Neural cell (in vitro differentiated cells): Measurements from ENCODE around the gene LRRC14B. TPM values are rescaled to one million over a fixed set of nuclear protein-coding genes. Genes with fewer than 3 reads are reported as not detected.

ENCODE experiments used
- H2AFZ ChIP-seq: fragments of 200-600, 300-800 bp; sonication (generic), shearing (Covaris generic); 2 replicates; pipeline ENCODE4 v1.6.0; 2014; ENCODE audit warnings: low read depth, mild to moderate bottlenecking, antibody characterized with exemption, low read length, moderate library complexity
- H3F3A ChIP-seq: fragments of 200-600 bp; shearing (Covaris generic); 2 replicates; pipeline ENCODE4 v1.6.1; 2016; ENCODE audit warnings: mild to moderate bottlenecking, moderate library complexity, mixed read lengths, antibody characterized with exemption, low read length; ENCODE audit not compliant: insufficient read depth, poor library complexity, severe bottlenecking
- H3K27ac ChIP-seq: fragments of 200-600, 300-800 bp; sonication (generic), shearing (Covaris generic); 2 replicates; pipeline ENCODE4 v1.5.1; 2014; ENCODE audit warnings: mild to moderate bottlenecking, low read length, moderate library complexity
- H3K27me3 ChIP-seq: fragments of 300-800, 200-600 bp; sonication (generic), shearing (Covaris generic); 2 replicates; pipeline ENCODE4 v1.6.0; 2014; ENCODE audit warnings: mild to moderate bottlenecking, low read depth, low read length, moderate library complexity; ENCODE audit not compliant: insufficient read depth
- H3K36me3 ChIP-seq: fragments of 300-800, 200-600 bp; sonication (generic), shearing (Covaris generic); 2 replicates; pipeline ENCODE4 v1.5.1; 2014; ENCODE audit warnings: mild to moderate bottlenecking, antibody characterized with exemption, low read length, moderate library complexity; ENCODE audit not compliant: insufficient read depth
- H3K4me2 ChIP-seq: fragments of 300-800, 200-600 bp; sonication (generic), shearing (Covaris generic); 2 replicates; pipeline ENCODE4 v1.6.0; 2014; ENCODE audit warnings: mild to moderate bottlenecking, low read length
- H3K4me3 ChIP-seq: fragments of 300-800, 200-600 bp; sonication (generic), shearing (Covaris generic); 2 replicates; pipeline ENCODE4 v1.5.1; 2014; ENCODE audit warnings: mild to moderate bottlenecking, low read length, moderate library complexity
- H3K79me2 ChIP-seq: fragments of 200-600 bp; shearing (Covaris generic); replicated peaks from 2 replicates; pipeline ENCODE4 v1.6.0; 2014; ENCODE audit warnings: mild to moderate bottlenecking, low read length, moderate library complexity; ENCODE audit not compliant: insufficient read depth
- H3K9ac ChIP-seq: fragments of 300-800, 200-600 bp; sonication (generic), shearing (Covaris generic); 2 replicates; pipeline ENCODE4 v1.6.1; 2016; ENCODE audit warnings: mild to moderate bottlenecking, low read length, mixed read lengths
- H3K9me2 ChIP-seq: fragments of 200-600 bp; shearing (Covaris generic); 2 replicates; pipeline ENCODE4 v1.6.1; 2016; ENCODE audit warnings: mild to moderate bottlenecking, low read length, mixed read lengths; ENCODE audit not compliant: insufficient read depth
- H3K9me3 ChIP-seq: fragments of 200-600, 300-800 bp; sonication (generic), shearing (Covaris generic); 2 replicates; pipeline ENCODE4 v1.6.1; 2016; ENCODE audit warnings: mild to moderate bottlenecking, mixed run types, low read length, moderate library complexity, mixed read lengths
- H4K20me1 ChIP-seq: fragments of 200-600 bp; shearing (Covaris generic); 2 replicates; pipeline ENCODE4 v1.6.1; 2016; ENCODE audit warnings: mild to moderate bottlenecking, mixed run types; ENCODE audit not compliant: insufficient read depth
- EP300 ChIP-seq: fragments of 450-650 bp; conservative IDR thresholded peaks from 2 replicates; pipeline ENCODE4 v1.6.1; 2014; ENCODE audit warnings: antibody characterized with exemption, mild to moderate bottlenecking, moderate library complexity; ENCODE audit not compliant: poor library complexity, severe bottlenecking
- EZH2 ChIP-seq: fragments of 200-600, 300-800 bp; shearing (Covaris generic), sonication (generic); IDR thresholded peaks from 2 replicates; pipeline ENCODE4 v1.6.1; 2014; ENCODE audit warnings: antibody characterized with exemption, low read length, borderline replicate concordance, mild to moderate bottlenecking; ENCODE audit not compliant: insufficient read depth, poor library complexity, severe bottlenecking
- MXI1 ChIP-seq: fragments of 450-650 bp; conservative IDR thresholded peaks from 2 replicates; pipeline ENCODE4 v1.6.1; 2014; ENCODE audit warnings: antibody characterized with exemption, mild to moderate bottlenecking; ENCODE audit not compliant: poor library complexity, severe bottlenecking
- POLR2AphosphoS5 ChIP-seq: IDR thresholded peaks from 2 replicates; pipeline ENCODE4 v1.6.1; 2012
- RAD21 ChIP-seq: fragments of 450-650 bp; conservative IDR thresholded peaks from 2 replicates; pipeline ENCODE4 v1.6.1; 2014; ENCODE audit warnings: antibody characterized with exemption, mild to moderate bottlenecking, moderate library complexity
- SMC3 ChIP-seq: fragments of 450-650 bp; conservative IDR thresholded peaks from 2 replicates; pipeline ENCODE4 v1.6.1; 2014; ENCODE audit warnings: antibody characterized with exemption, mild to moderate bottlenecking, moderate library complexity; ENCODE audit not compliant: poor library complexity
- TAF1 ChIP-seq: IDR thresholded peaks from 2 replicates; pipeline ENCODE4 v1.6.1; 2012; ENCODE audit warnings: low read depth
- polyA plus RNA-seq: library from polyadenylated mRNA; depleted of rRNA; stranded (reverse); fragments of >200 nt; gene quantifications from 2 replicates; pipeline ENCODE4 v1.2.3, GENCODE V29; 2014
- TF ChIP-seq, protein P1 (sequence below): fragments of 450-650 bp; IDR thresholded peaks from 2 replicates; pipeline ENCODE4 v1.5.1; 2014; ENCODE audit warnings: antibody characterized with exemption, mild to moderate bottlenecking, moderate library complexity; ENCODE audit not compliant: poor library complexity, severe bottlenecking
- TF ChIP-seq, protein P2 (sequence below): IDR thresholded peaks from 2 replicates; pipeline ENCODE4 v1.6.1; 2012; ENCODE audit warnings: borderline replicate concordance

The LRRC14B gene
- polyA plus RNA-seq, 1 donor from 2014 or later, result not detected

DNA sequence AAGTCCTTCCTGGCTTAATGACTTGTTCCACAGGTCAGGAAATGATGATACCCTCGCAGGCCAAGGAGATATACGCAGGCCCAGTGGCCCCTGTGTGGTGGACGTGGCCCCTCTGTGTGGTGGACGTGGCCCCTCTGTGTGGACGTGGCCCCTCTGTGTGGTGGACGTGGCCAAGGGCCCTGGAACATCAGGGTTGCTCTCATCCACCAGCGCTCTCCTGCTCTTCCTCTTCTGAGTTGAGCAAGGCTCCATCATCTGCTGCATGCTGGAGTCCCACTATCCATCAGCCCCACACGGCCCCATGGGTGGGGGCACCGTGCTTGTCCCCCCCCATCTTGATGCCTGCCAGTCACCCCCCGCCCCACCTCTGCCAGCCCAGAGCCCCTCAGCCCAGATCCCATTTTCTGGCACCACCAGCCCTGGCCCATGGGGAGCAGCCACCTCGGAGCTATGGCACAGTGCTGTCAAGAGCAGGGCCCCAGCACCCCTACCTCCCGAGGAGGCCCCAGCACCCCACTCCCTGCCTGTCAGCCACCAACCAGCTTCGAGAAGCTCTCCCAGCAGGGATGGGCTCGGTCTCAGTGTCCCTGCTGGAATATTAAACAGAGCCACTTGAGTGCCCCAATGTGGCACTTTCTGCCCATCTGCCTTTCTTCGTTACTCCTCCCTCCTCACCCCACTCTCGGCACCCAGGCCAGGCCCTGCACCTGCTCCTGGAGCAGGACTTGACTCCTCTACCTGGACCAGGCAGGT lies 8.1 kb downstream of the LRRC14B start:
- TF ChIP-seq, protein P1, sequence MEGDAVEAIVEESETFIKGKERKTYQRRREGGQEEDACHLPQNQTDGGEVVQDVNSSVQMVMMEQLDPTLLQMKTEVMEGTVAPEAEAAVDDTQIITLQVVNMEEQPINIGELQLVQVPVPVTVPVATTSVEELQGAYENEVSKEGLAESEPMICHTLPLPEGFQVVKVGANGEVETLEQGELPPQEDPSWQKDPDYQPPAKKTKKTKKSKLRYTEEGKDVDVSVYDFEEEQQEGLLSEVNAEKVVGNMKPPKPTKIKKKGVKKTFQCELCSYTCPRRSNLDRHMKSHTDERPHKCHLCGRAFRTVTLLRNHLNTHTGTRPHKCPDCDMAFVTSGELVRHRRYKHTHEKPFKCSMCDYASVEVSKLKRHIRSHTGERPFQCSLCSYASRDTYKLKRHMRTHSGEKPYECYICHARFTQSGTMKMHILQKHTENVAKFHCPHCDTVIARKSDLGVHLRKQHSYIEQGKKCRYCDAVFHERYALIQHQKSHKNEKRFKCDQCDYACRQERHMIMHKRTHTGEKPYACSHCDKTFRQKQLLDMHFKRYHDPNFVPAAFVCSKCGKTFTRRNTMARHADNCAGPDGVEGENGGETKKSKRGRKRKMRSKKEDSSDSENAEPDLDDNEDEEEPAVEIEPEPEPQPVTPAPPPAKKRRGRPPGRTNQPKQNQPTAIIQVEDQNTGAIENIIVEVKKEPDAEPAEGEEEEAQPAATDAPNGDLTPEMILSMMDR, result no peak
- TF ChIP-seq SMC3 (no peak), EZH2 (no peak), MXI1 (no peak), TAF1 (no peak), EP300 (no peak), POLR2AphosphoS5 (no peak), RAD21 (no peak)
- TF ChIP-seq, protein P2, sequence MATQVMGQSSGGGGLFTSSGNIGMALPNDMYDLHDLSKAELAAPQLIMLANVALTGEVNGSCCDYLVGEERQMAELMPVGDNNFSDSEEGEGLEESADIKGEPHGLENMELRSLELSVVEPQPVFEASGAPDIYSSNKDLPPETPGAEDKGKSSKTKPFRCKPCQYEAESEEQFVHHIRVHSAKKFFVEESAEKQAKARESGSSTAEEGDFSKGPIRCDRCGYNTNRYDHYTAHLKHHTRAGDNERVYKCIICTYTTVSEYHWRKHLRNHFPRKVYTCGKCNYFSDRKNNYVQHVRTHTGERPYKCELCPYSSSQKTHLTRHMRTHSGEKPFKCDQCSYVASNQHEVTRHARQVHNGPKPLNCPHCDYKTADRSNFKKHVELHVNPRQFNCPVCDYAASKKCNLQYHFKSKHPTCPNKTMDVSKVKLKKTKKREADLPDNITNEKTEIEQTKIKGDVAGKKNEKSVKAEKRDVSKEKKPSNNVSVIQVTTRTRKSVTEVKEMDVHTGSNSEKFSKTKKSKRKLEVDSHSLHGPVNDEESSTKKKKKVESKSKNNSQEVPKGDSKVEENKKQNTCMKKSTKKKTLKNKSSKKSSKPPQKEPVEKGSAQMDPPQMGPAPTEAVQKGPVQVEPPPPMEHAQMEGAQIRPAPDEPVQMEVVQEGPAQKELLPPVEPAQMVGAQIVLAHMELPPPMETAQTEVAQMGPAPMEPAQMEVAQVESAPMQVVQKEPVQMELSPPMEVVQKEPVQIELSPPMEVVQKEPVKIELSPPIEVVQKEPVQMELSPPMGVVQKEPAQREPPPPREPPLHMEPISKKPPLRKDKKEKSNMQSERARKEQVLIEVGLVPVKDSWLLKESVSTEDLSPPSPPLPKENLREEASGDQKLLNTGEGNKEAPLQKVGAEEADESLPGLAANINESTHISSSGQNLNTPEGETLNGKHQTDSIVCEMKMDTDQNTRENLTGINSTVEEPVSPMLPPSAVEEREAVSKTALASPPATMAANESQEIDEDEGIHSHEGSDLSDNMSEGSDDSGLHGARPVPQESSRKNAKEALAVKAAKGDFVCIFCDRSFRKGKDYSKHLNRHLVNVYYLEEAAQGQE, result no peak
- no peaks in the 10 kb centered on the region for H4K20me1 ChIP-seq
- no peak overlapping the region for H3K27ac ChIP-seq
- H2AFZ ChIP-seq, result no peak overlapping the region
- H3K9ac ChIP-seq, result no peak overlapping the region
- H3F3A ChIP-seq, result no peaks in the 10 kb centered on the region
- H3K9me3 ChIP-seq, result no peaks in the 10 kb centered on the region
- H3K27me3 ChIP-seq, result no peaks in the 10 kb centered on the region
- H3K79me2 ChIP-seq, result no peaks in the 10 kb centered on the region
- no peak overlapping the region for H3K4me2 ChIP-seq
- H3K36me3 ChIP-seq, result no peaks in the 10 kb centered on the region
- no peak overlapping the region for H3K4me3 ChIP-seq
- H3K9me2 ChIP-seq, result no peaks in the 10 kb centered on the region

DNA sequence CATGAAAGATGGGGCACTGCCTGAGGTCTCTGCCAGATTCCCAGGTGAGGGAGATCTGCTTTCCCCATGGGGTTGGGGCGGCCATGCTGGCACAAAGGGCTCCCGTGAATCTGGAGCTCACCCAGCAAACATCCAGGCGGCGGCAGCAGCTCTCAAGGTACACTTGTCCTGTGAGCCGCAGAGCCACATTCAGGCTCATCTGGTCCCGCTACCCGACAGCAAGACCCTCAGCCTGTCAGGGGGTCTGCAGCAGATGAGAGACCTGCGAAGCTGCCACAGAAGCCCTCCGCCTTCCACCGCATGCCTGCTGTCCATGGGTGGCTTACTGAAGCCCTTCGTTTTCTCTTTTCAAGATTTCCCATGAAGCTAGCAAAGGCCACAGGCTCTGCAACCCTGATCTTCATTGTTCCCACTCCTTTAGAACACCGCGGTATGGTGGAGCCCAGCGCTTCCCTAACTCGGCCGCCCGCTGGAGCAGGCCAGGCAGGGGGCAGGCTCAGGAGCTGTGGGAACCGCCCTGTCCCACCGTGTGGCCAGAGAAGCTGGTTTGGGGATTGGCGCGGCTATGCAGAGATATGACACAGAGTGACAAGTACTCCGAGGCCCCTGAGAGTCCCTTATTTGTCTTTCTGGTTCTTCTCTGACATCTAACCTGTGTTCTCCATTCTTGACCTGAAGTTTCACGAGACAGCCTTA lies 8.8 kb downstream of the LRRC14B start:
- H4K20me1 ChIP-seq, result no peaks in the 10 kb centered on the region
- H3K9me3 ChIP-seq, result no peaks in the 10 kb centered on the region
- H3K27me3 ChIP-seq, result no peaks in the 10 kb centered on the region
- no peaks in the 10 kb centered on the region for H3K79me2 ChIP-seq
- H3K9ac ChIP-seq, result no peak overlapping the region
- H2AFZ ChIP-seq, result no peak overlapping the region
- no peaks in the 10 kb centered on the region for H3K9me2 ChIP-seq
- no peak for TF ChIP-seq EP300
- TF ChIP-seq, protein P2, result no peak
- H3K36me3 ChIP-seq, result no peaks in the 10 kb centered on the region
- no peak overlapping the region for H3K27ac ChIP-seq
- H3K4me3 ChIP-seq, result no peak overlapping the region
- no peaks in the 10 kb centered on the region for H3F3A ChIP-seq
- no peak overlapping the region for H3K4me2 ChIP-seq
